ENCODE data around the gene ZC2HC1B.

ZC2HC1B gene

GRCh38 chr6:143971482-143972205 lies 107.4 kb downstream of the ZC2HC1B start:
- DNase-seq (ENCODE audit: low read depth): no peak
- H3K4me3 ChIP-seq (ENCODE audit: low read length): no peak overlapping the region
- TF ChIP-seq CTCF (conservative IDR thresholded peaks at IDR 0.05; ENCODE audit: low read depth, low read length): no peak

GRCh38 chr6:143973097-143973966 lies 109.1 kb downstream of the ZC2HC1B start:
- TF ChIP-seq CTCF (conservative IDR thresholded peaks at IDR 0.05; ENCODE audit: low read depth, low read length): no peak
- H3K4me3 ChIP-seq (ENCODE audit: low read length): no peak overlapping the region
- DNase-seq (ENCODE audit: low read depth): no peak

- TF ChIP-seq CTCF (conservative IDR thresholded peaks at IDR 0.05; ENCODE audit: low read depth, low read length): no peak
- no peak for DNase-seq (ENCODE audit: low read depth)
- no peak overlapping the region for H3K4me3 ChIP-seq (ENCODE audit: low read length)
Observed at GRCh38 chr6:143974089-143974488, 109.8 kb downstream of the ZC2HC1B start.

- no peak overlapping the region for H3K4me3 ChIP-seq (ENCODE audit: low read length)
- no peak for DNase-seq (ENCODE audit: low read depth)
- no peak for TF ChIP-seq CTCF (conservative IDR thresholded peaks at IDR 0.05; ENCODE audit: low read depth, low read length)
Observed at GRCh38 chr6:143976806-143977349, 112.6 kb downstream of the ZC2HC1B start.

GRCh38 chr6:143980921-143981320 lies 116.6 kb downstream of the ZC2HC1B start:
- TF ChIP-seq CTCF (conservative IDR thresholded peaks at IDR 0.05; ENCODE audit: low read depth, low read length): no peak
- H3K4me3 ChIP-seq (ENCODE audit: low read length): no peak overlapping the region
- DNase-seq (ENCODE audit: low read depth): no peak

- TF ChIP-seq CTCF (conservative IDR thresholded peaks at IDR 0.05; ENCODE audit: low read depth, low read length): no peak
- H3K4me3 ChIP-seq (ENCODE audit: low read length): no peak overlapping the region
- no peak for DNase-seq (ENCODE audit: low read depth)
Observed at GRCh38 chr6:143982968-143983367, 118.7 kb downstream of the ZC2HC1B start.

All from retinal pigment epithelial cell (primary cell).